ENCODE data around the gene OPRL1.

Gene OPRL1

DNA sequence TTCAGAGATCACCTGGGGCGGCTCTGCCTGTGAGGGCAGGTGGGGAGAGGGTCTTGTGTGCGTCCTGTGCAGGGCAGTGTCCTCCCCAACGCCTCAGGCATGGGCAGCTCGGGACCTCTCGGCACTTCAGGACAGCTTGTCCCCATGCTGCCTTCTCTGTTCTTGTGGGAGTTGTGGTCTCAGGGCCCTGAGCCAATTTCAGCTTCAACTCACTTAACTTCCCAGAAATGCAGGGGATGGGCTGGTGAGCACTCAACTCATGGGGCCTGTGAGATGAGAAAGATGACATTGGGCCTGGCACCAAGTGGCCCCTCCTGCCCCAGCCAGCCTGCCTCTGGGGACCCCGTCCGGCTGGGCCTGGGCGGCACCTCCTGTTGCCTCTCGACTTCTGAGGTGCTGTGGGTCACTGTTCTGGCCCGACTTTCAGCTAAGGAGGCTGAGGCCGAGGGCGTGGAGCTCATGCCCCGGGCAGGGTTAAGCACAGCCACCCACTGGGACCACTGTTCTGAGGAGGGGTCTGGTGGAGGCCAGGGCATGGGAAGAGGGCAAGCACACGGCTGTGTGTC, 7.3 kb upstream of the OPRL1 start:
- peaks cover 0 to 25% of the 10 kb centered on the region in 2 experiments; a peak in 1 of 3 replicates for H3K36me3 ChIP-seq (ENCODE audit: control insufficient read depth in 2 of 2, insufficient read depth in 1 of 2, low read length in 2 of 2)
- POLR2A ChIA-PET = no interaction called here
- no peaks in the 10 kb centered on the region for H3K4me1 ChIP-seq (ENCODE audit: control insufficient read depth, insufficient read depth, low read length)
- H3K4me3 ChIP-seq (ENCODE audit: low read depth, low read length) = no peak overlapping the region
- TF ChIP-seq SETDB1 (IDR thresholded peaks at IDR 0.05; ENCODE audit: insufficient read length, low read length) = no peak
- no peak for TF ChIP-seq ZNF549 (tag by site-specific recombination; IDR thresholded peaks at IDR 0.05)
- no peak for TF ChIP-seq ZNF707 (tag by site-specific recombination; IDR thresholded peaks at IDR 0.05)
- TF ChIP-seq ZBTB11 (tag by site-specific recombination; conservative IDR thresholded peaks at IDR 0.05; ENCODE audit: low read depth) = no peak
- TF ChIP-seq KLF7 (tag by site-specific recombination; IDR thresholded peaks at IDR 0.05; ENCODE audit: borderline replicate concordance) = no peak
- no peak for TF ChIP-seq ZNF843 (tag by site-specific recombination; IDR thresholded peaks at IDR 0.05)
- no peak for TF ChIP-seq ZNF701 (tag by site-specific recombination; IDR thresholded peaks at IDR 0.05)
- TF ChIP-seq ZNF133 (tag by site-specific recombination; IDR thresholded peaks at IDR 0.05) = no peak
- H3K27ac ChIP-seq (ENCODE audit: extremely low read depth, low read depth, low read length) = no peak overlapping the region
- no peaks in the 10 kb centered on the region for H3K9me3 ChIP-seq (ENCODE audit: control insufficient read depth, insufficient read depth, low read depth, low read length)
- CTCF ChIA-PET = no interaction called here

GRCh38 chr20:64073476-64074183, 6.3 kb upstream of the OPRL1 start:
- no peak overlapping the region for H3K27ac ChIP-seq (ENCODE audit: extremely low read depth, low read depth, low read length)
- POLR2A ChIA-PET = no interaction called here
- H3K4me1 ChIP-seq (ENCODE audit: control insufficient read depth, insufficient read depth, low read length) = peaks cover 5% of the 10 kb centered on the region
- no peaks in the 10 kb centered on the region for H3K9me3 ChIP-seq (ENCODE audit: control insufficient read depth, insufficient read depth, low read depth, low read length)
- no peak overlapping the region for H3K4me3 ChIP-seq (ENCODE audit: low read depth, low read length)
- CTCF ChIA-PET = interaction anchor here (1.0 kb wide), 1 partner anchor 46 kb away, joined by 4 read pairs; no protein-coding TSS in a partner anchor
- H3K36me3 ChIP-seq (ENCODE audit: control insufficient read depth in 2 of 2, insufficient read depth in 1 of 2, low read length in 2 of 2) = peaks cover 0 to 25% of the 10 kb centered on the region in 2 experiments; a peak in 1 of 3 replicates
- no peak for TF ChIP-seq TCF7L2 (IDR thresholded peaks at IDR 0.05; ENCODE audit: borderline replicate concordance, low read depth, low read length)
- TF ChIP-seq ZNF501 (tag by site-specific recombination; IDR thresholded peaks at IDR 0.05) = no peak
- TF ChIP-seq GLIS2 (tag by site-specific recombination; IDR thresholded peaks at IDR 0.05) = peak; percentile 62
- TF ChIP-seq ZNF677 (tag by site-specific recombination; IDR thresholded peaks at IDR 0.05) = no peak
- TF ChIP-seq KLF10 (tag by site-specific recombination; IDR thresholded peaks at IDR 0.05) = no peak
- TF ChIP-seq SALL2 (tag by site-specific recombination; IDR thresholded peaks at IDR 0.05; ENCODE audit: borderline replicate concordance) = no peak
- no peak for TF ChIP-seq WT1 (tag by site-specific recombination; IDR thresholded peaks at IDR 0.05)
- no peak for TF ChIP-seq YY2 (tag by site-specific recombination; IDR thresholded peaks at IDR 0.05)
- no peak for TF ChIP-seq ZNF624 (tag by site-specific recombination; IDR thresholded peaks at IDR 0.05)
- TF ChIP-seq ZNF280C (tag by site-specific recombination; IDR thresholded peaks at IDR 0.05) = no peak
- no peak for TF ChIP-seq ZNF777 (tag by site-specific recombination; IDR thresholded peaks at IDR 0.05; ENCODE audit: borderline replicate concordance)
- TF ChIP-seq ZNF121 (tag by site-specific recombination; IDR thresholded peaks at IDR 0.05) = no peak
- TF ChIP-seq CTCF (tag by site-specific recombination; IDR thresholded peaks at IDR 0.05) = no peak
- TF ChIP-seq, protein P1, sequence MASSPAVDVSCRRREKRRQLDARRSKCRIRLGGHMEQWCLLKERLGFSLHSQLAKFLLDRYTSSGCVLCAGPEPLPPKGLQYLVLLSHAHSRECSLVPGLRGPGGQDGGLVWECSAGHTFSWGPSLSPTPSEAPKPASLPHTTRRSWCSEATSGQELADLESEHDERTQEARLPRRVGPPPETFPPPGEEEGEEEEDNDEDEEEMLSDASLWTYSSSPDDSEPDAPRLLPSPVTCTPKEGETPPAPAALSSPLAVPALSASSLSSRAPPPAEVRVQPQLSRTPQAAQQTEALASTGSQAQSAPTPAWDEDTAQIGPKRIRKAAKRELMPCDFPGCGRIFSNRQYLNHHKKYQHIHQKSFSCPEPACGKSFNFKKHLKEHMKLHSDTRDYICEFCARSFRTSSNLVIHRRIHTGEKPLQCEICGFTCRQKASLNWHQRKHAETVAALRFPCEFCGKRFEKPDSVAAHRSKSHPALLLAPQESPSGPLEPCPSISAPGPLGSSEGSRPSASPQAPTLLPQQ (tag by site-specific recombination; IDR thresholded peaks at IDR 0.05) = no peak
- TF ChIP-seq ZNF514 (tag by site-specific recombination; IDR thresholded peaks at IDR 0.05) = no peak
- TF ChIP-seq ZNF596 (tag by site-specific recombination; IDR thresholded peaks at IDR 0.05) = no peak

Measured in HEK293 (cell line).